ENCODE data around the gene HSPA12B.
A peak's percentile ranks its signal among the peaks of the same experiment; 100 is the strongest.

The HSPA12B gene, protein sequence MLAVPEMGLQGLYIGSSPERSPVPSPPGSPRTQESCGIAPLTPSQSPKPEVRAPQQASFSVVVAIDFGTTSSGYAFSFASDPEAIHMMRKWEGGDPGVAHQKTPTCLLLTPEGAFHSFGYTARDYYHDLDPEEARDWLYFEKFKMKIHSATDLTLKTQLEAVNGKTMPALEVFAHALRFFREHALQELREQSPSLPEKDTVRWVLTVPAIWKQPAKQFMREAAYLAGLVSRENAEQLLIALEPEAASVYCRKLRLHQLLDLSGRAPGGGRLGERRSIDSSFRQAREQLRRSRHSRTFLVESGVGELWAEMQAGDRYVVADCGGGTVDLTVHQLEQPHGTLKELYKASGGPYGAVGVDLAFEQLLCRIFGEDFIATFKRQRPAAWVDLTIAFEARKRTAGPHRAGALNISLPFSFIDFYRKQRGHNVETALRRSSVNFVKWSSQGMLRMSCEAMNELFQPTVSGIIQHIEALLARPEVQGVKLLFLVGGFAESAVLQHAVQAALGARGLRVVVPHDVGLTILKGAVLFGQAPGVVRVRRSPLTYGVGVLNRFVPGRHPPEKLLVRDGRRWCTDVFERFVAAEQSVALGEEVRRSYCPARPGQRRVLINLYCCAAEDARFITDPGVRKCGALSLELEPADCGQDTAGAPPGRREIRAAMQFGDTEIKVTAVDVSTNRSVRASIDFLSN

DNA sequence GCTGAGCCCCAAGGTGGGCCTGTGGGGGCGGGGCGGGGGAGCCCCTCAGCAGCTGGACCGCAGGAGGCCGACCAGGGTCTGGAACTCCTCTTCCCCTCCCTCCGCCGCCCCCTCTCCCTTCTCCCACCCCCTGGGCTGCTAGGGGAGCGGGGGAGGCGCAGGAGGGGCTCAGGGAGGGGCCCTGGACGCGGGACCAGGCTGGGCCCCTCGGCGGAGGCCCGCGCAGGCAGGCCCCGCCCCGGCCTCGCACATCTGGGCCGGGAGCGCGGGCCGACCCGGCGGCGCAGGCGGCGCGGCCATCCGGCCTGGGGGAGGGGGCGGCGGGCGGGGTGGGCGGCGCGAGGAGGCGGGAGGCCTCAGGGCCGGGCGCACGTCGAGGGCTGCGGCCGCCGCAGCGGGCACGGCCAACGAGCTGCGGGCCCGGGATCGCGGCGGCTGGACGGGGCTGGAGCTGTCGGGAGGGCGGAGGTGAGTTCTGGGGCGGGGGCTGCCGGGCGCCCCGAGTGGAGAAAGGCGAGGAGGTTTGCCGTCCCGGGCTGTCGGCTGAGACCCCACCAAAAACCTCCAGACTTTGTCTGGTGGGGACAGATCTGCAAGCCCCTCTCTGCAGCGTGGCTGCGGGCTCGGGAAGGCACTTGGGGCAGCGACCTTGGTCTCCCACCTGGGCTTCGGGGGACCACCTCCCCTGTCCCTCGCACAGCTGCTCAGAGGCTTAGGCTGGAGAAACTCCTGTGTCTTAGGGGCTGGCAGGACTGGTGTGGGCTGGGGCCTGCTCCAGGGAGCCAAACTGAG, at the start of gene HSPA12B:
HSPA12B (plus strand) TSS at position 359 of the 792 bp plus-strand sequence. CDS start 5,990 bp downstream, outside the sequence.
- no peak for DNase-seq (ENCODE audit: low spot score)

DNA sequence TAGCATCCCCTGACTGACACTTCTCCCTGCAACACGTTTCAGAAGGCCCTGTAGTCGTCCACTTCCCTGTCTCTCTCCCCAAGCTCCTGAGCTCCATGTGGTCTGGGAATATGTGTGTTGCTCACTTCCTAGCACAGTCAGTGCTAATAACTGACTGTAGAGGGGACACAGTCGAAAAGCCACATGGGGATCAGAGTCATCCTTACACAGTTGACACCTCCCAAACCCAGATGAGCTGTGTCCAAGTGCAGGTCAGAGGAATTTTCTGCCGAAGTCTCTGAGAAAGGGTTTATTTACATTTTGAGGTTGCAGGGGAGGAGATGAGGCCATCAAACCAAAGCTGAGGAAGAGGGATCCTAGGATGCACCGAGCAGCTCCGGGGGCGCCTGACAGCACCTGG, 47.1 kb upstream of the HSPA12B start:
- no peak for DNase-seq (ENCODE audit: low spot score)

DNA sequence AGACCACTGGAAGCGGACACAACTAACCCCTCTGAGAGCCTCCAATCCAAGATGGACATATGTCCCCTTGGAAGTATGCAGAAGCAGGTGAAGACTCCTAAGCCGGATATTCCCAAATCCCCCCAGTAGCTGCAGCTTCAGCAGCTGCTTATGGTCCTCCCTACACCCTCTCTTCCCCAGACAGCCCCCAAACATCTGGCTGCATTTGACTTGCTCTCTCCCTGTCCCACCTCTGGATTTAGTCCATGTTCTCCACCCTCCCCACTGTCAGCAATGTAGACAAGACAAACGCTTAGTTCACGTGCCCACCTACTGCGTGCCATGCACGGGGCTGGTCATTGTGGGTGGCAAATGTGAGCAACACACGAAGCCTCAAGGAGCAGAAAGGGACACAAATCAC, 46.1 kb upstream of the HSPA12B start:
- DNase-seq (ENCODE audit: low spot score): no peak

- DNase-seq (ENCODE audit: low spot score): no peak
Measured at GRCh38 chr20:3686867-3687321, 45.6 kb upstream of the HSPA12B start.

GRCh38 chr20:3687655-3688054, 44.8 kb upstream of the HSPA12B start:
- peak; percentile 60 for DNase-seq (ENCODE audit: low spot score)

- DNase-seq (ENCODE audit: low spot score): no peak
Measured at GRCh38 chr20:3689978-3690377, 42.5 kb upstream of the HSPA12B start.

- DNase-seq (ENCODE audit: low spot score): no peak
Measured at GRCh38 chr20:3690413-3690812, 42.1 kb upstream of the HSPA12B start.

GRCh38 chr20:3691306-3691705, 41.2 kb upstream of the HSPA12B start:
- no peak for DNase-seq (ENCODE audit: low spot score)

GRCh38 chr20:3691897-3692296, 40.6 kb upstream of the HSPA12B start:
- no peak for DNase-seq (ENCODE audit: low spot score)

GRCh38 chr20:3692706-3693294, 39.7 kb upstream of the HSPA12B start:
- DNase-seq (ENCODE audit: low spot score): no peak

- DNase-seq (ENCODE audit: low spot score): no peak
Measured at GRCh38 chr20:3693376-3693775, 39.1 kb upstream of the HSPA12B start.

- DNase-seq (ENCODE audit: low spot score): no peak
Measured at GRCh38 chr20:3694864-3695263, 37.6 kb upstream of the HSPA12B start.

DNA sequence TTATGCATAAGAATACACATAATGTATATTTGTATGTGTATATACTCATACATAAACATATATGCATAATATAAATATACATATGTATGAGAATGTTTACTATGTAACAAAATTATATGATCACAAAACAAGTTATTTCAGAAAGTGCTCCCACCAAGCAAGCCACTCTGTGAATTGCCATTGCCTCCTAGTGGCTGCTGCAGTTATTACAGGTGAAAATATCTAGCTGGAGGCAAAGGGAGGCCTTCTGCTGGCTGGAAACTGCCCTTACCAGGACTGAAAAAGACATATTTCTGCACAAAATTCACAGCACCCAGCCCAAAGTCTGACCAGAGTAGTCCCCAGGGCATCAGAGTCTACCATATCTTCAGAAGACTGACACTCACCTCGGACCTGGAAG, 36.3 kb upstream of the HSPA12B start:
- no peak for DNase-seq (ENCODE audit: low spot score)

- no peak for DNase-seq (ENCODE audit: low spot score)
Measured at GRCh38 chr20:3696745-3697587, 35.5 kb upstream of the HSPA12B start.

DNA sequence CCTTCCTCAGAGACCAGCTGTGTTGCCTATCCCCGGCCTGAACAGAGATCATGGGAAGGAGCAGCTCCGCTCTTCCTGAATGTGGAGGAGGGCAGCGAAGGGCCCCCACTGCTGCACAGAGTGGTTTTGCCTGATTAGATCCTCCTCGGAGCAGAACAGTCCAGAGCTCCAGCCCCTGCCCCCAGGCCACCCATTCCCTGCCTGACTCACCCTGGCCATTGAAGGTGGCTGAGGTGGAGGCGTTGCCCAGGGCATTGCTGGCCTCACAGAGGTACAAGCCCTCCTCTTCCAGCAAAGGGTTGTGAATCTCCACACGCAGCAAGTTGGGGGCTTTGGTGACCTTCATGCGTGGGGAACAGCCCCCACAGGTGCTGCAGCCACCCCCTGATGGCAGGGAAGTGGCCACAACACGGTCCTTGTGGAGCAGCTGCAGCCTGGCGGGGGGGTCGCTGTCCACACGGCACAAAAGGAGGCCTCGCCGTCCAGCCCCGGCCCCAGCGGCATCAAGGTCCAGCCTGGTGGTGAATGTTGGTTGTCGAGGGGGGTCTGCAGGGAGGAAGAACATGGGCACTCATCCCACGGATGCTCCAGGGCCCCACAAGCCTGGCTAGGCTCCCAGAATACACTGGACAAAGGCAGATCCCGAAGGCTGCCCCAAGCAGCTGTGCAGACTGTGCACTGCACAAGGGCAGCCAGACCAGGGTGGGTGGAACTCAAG, 34.7 kb upstream of the HSPA12B start:
- no peak for DNase-seq (ENCODE audit: low spot score)

GRCh38 chr20:3698591-3699001, 33.9 kb upstream of the HSPA12B start:
- no peak for DNase-seq (ENCODE audit: low spot score)

- DNase-seq (ENCODE audit: low spot score): no peak
Measured at GRCh38 chr20:3699037-3699436, 33.4 kb upstream of the HSPA12B start.

DNA sequence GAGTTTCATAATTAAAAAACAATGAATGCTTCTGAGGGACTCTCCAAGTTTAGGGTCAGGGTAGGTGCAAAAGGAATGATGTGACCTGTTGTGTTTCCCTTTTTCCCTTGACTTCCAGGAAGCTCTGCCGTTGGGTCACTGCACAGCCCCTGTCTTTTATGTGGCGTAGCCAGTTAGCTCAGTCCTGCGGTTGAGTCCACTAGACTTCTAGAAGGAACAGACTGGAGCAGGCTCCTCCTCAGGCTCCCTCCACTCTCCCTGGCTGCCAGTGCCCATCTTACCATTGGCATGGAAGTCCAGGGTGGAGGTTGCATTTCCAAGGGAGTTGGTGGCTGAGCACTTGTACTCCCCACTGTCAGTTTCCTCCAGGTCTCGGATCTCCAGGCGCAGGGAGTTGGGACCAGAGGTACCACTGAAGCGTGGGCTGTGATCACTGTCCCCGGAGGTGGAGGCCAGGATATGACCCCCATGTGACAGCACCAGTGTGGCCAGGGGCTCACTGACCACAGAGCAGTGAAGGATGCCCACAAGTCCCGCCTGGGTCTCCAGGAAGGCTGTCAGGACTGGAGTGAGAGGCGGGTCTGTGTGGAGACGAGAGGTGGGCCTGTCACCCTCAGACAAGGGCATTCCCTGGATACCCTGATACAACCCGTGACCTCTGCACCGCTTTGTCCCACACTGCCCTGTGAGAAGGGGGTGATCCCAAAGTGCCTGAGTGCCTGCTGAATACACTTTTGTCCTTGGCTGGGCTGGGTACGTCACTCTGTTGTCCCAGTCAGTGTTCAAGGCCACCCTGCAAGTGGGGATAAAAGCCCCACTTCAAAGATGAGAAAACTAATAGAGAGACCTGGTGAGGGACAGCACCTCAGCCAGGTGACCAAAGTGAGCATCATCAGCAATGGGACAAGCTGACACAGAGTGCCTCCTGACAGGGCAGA, 31.2 kb upstream of the HSPA12B start:
- no peak for DNase-seq (ENCODE audit: low spot score)

DNA sequence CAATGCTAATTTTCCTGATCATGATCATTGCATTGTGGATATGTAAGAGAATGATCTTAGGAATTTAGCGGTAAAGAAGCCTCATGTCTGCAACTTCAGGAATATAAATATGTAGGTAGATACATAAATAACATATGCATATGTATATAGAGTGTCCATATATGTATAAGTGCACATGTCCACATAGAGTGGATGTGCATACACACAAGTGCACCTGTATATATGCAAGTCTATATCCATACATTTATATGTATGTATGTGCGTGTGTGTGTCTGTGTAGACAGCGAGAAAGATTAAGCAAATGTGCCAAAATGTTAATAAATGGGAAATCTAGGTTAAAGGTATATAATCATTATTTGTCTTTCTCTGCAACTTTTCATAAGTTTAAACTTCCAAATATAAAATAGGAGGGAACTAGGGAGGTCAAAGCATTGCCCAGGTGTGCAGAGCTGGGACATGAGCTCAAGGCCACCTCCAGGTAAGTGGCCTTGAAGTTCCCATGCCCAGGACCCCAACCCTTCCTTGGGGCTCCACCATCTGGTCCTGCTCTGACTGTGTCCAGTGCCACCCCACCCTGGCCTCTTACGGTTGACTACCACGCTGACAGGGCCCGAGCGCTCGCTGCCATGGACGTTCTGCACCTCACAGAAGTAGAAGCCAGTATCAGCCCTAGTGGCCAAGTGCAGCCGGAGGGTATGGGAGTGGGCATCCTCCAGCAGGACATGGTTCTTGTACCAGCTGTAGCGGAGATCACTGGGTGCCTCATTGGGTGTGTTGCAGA, 29.7 kb upstream of the HSPA12B start:
- no peak for DNase-seq (ENCODE audit: low spot score)
